Mucosa of stomach (tissue), 1 donor: Measurements from ENCODE around the gene DNAJA2.
"Not testable (repeated sequence)": the region's sequence is repeated elsewhere in the genome, so short reads cannot be mapped to it uniquely, and the experiment has no call there.

ENCODE experiments used
- H3K27me3 ChIP-seq: one replicate; pipeline ENCODE4 v1.7.0; 2013; ENCODE audit warnings: mild to moderate bottlenecking, low read length; ENCODE audit not compliant: control insufficient read depth, insufficient read depth
- H3K36me3 ChIP-seq: one replicate; pipeline ENCODE4 v1.7.0; 2013; ENCODE audit warnings: low read length; ENCODE audit not compliant: control insufficient read depth, insufficient read depth
- H3K4me1 ChIP-seq: one replicate; pipeline ENCODE4 v1.7.0; 2013; ENCODE audit warnings: mild to moderate bottlenecking, low read length; ENCODE audit not compliant: control insufficient read depth, insufficient read depth
- H3K4me3 ChIP-seq: one replicate; pipeline ENCODE4 v1.7.0; 2013; ENCODE audit warnings: low read length
- H3K9ac ChIP-seq: one replicate; pipeline ENCODE4 v1.7.0; 2013; ENCODE audit warnings: mild to moderate bottlenecking, low read length, moderate library complexity
- H3K9me3 ChIP-seq: one replicate; pipeline ENCODE4 v1.7.0; 2013; ENCODE audit warnings: mild to moderate bottlenecking, low read length, moderate library complexity; ENCODE audit not compliant: control insufficient read depth
- donor health status: Pancreatic carcinoma.

DNAJA2 gene

DNA sequence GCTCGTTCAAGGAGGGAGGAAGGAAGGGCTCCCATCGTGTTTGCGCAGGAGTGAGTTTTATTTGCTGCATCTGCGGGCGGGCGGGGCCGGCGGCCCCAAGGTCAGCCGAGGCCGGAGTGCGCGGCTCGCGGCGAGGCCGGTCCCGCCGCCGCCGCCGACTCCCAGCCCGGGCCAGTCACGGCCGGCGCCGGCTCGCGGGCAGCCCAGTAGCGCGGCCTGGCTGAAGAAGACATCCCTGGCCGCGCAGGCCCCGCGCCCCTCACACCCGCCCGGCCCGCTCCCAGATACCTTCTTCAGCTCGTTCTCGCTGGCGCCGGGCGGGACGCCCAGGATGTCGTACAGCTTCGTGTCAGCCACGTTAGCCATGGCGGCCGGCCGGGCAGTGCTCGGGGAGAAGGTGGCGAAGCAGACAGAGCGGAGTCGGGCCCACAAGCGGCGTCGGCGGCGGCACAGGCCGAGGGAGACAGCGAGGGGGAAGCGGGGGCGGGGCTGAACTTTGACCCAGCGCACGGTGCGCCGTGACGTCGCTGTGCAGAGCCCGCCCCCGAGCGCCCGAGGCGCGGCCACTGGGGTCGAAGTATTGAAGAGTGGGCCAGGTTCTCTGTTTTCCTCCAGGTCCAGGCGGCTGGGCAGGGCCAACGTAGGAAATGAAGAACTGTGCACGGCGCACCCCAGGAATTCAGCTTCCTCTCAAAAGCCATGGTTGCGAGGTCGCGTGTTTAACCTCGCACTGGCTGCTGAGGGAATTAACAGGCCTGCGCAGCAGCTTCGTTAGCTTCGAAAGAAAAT is at the start of gene DNAJA2:
Gene DNAJA2, minus strand, starts transcription at position 468 of the 789 bp plus-strand sequence. Its CDS starts 102 bp downstream, at position 366.
- Histone ChIP-seq H3K27me3 (no peaks in the 10 kb centered on the region), H3K9ac (peak within 1 kb of the TSS; percentile 91), H3K9me3 (no peaks in the 10 kb centered on the region), H3K4me3 (peak within 1 kb of the TSS; percentile 76), H3K36me3 (no peaks in the 10 kb centered on the region), H3K4me1 (peaks cover 11% of the 10 kb centered on the region)

DNA sequence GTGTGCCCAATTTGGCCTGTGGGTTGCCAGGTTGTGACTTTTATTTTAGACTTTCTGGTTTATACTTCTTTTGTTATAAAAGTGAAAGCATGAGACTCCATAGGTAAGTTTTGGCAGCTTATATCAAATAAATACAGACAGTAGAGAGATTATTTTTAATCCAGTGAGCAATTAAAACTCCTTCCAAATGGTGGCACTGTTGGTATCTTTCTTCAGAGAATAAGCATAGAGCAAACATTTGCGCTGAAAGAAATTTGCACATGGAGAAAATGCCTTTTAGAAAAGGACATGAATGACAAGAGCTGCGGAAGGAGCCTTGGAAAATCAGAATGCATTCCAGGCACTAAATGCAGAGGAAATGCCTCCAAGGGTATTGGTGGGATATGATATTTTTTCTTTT is 46.1 kb upstream of the DNAJA2 start:
- no peaks in the 10 kb centered on the region for H3K4me1 ChIP-seq
- H3K9ac ChIP-seq: no peak overlapping the region
- no peaks in the 10 kb centered on the region for H3K27me3 ChIP-seq
- H3K36me3 ChIP-seq: no peaks in the 10 kb centered on the region
- no peaks in the 10 kb centered on the region for H3K9me3 ChIP-seq
- no peak overlapping the region for H3K4me3 ChIP-seq

DNA sequence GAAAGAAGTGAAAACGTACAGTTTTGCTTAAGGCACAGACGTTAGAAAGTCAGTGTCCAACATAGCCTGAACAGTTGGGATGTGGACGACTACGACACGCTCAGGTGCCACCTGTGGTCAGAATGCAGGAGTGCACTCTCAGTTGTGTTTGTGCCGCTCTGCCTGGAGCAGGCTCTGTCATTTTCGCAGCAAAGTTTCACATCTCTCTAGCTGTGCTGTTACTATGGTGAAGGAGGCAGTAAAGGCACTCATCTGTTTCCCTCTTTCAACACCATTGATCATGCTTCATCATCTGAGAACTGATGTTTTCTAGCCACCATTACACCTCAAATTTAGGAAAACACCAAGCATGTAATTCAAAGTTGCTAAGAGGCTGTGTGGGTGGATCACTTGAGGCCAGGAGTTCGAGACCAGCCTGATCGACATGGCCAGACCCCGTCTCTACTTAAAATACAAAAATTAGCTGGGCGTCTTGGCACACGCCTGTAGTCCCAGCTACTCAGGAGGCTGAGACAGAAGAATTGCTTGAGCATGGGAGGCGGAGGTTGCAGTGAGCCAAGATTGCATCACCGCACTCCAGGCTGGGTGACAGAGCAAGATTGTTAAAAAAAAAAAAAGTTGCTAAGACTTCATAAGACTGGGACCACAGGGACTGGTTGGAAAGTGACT is 44.9 kb upstream of the DNAJA2 start:
- Histone ChIP-seq H3K4me3 (no peak overlapping the region), H3K9me3 (no peaks in the 10 kb centered on the region), H3K36me3 (no peaks in the 10 kb centered on the region), H3K27me3 (no peaks in the 10 kb centered on the region), H3K9ac (no peak overlapping the region), H3K4me1 (no peaks in the 10 kb centered on the region)

DNA sequence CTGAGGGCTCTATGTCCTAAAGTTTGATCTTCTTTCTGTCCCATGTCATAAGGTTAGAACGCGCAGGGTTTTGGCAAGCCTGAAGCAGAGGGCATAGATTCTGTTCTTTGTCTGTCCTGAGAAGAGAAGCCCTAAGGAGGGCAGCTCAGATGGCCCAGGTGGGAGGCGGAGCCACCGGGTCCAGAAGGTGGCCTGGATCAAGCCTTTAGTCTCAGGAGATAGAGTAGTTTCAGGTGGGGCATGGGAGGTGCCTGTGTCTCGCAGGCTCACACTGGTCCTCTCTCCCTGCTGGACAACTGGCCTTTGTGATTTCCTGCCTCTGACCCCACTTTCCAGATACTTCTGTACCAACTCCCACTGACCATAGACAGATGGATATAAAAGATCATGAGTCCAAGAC is 44.2 kb upstream of the DNAJA2 start:
- no peaks in the 10 kb centered on the region for H3K4me1 ChIP-seq
- H3K4me3 ChIP-seq: no peak overlapping the region
- no peaks in the 10 kb centered on the region for H3K36me3 ChIP-seq
- H3K9me3 ChIP-seq: no peaks in the 10 kb centered on the region
- H3K9ac ChIP-seq: no peak overlapping the region
- no peaks in the 10 kb centered on the region for H3K27me3 ChIP-seq

DNA sequence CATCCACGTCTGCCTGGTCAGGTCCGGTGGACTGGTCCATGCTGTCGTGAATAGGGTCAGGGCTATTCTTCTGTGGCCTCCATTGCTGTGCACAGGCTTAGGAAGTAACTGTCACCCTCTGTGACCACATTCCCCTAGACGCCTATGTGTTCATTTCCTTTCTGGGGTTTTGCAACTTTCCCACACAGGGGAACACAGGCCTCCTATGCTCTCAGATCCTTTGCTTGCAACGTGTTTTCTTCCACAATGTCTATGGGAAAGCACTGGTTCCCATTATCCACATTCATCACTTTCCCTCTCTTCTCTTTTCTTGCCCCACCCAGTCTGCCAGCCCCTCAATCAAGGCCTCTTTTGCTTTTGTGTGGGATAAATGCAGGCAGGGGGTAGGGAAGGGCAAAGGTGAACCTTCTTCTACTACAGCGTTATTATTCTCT is 43.2 kb upstream of the DNAJA2 start:
- Histone ChIP-seq H3K36me3 (no peaks in the 10 kb centered on the region), H3K4me3 (no peak overlapping the region), H3K4me1 (no peaks in the 10 kb centered on the region), H3K9me3 (no peaks in the 10 kb centered on the region), H3K27me3 (no peaks in the 10 kb centered on the region), H3K9ac (no peak overlapping the region)

DNA sequence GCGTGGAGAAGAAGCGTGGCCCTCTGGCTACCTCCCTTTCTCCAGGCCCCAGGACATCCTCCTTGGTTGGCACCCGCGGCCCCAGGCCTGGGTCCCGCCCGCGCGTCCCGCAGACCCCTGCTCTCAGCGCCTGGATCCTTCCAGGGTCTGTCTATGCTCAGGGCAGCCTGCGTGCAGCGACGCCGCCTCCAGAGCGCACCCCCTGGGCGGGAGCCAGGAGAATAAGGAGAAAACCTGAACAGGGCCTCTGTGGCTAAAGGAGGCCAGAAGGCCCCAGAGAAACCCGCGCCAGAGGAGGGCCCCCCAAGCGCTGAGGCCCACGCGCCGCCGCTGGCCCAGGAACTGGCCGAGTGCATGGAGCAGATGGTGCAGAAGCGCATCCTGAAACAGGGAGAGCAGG is 40.4 kb upstream of the DNAJA2 start:
- H3K36me3 ChIP-seq: no peaks in the 10 kb centered on the region
- H3K9me3 ChIP-seq: no peaks in the 10 kb centered on the region
- no peaks in the 10 kb centered on the region for H3K27me3 ChIP-seq
- H3K4me3 ChIP-seq: no peak overlapping the region
- no peak overlapping the region for H3K9ac ChIP-seq
- no peaks in the 10 kb centered on the region for H3K4me1 ChIP-seq

DNA sequence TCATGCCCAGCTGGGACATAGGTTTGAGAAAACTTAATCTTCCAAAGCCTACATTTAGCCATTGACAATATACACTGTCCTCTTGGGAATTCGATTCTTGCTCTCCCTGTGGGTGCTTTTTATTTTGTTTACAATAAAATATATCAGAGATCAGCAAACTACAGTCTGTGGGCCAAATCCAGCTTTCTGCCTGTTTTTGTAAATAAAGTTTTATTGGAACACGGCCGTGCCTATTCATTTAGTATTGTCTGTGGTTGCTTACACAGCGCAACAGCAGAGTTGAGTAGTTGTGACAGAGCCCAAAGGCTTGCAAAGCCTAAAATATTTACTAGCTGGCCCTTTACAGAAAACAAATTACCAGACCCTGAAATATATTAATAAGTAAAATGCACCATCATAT is 39.7 kb upstream of the DNAJA2 start:
- H3K36me3 ChIP-seq: no peaks in the 10 kb centered on the region
- H3K9me3 ChIP-seq: no peaks in the 10 kb centered on the region
- H3K4me1 ChIP-seq: no peaks in the 10 kb centered on the region
- H3K9ac ChIP-seq: no peak overlapping the region
- no peaks in the 10 kb centered on the region for H3K27me3 ChIP-seq
- no peak overlapping the region for H3K4me3 ChIP-seq

DNA sequence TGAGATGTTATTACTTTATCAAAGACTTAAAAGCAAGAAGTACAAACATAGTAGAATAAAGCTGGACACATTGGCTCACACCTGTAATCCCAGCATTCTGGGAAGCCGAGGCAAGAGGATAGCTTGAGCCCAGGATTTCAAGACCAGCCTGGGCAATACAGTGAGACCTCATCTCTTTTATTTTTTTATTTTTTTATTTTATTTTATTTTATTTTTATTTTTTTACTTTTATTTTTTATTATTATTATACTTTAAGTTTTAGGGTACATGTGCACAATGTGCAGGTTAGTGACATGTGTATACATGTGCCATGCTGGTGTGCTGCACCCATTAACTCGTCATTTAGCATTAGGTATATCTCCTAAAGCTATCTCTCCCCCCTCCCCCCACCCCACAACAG is 37.3 kb upstream of the DNAJA2 start:
- not testable (repeated sequence) for H3K4me1 ChIP-seq, H3K36me3 ChIP-seq, H3K9ac ChIP-seq, H3K4me3 ChIP-seq, H3K27me3 ChIP-seq, H3K9me3 ChIP-seq

DNA sequence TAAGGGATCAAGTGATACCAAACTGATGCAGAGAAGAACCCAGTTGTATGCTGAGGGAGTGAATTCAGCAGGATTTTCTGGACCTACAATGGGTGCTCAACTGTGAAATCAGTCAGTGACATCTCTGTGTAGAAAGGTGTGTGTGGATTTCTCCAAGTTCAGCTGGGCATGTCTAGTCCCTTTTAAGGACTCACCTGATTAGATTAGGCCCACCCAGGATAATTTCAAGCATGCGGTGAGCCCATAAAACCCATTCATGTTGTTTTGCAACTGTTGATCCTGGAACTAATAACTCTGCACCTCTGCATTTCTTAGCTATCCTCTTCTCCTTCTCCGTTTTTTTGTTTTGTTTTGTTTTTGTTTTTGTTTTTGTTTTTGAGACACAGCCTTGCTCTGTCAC is 35.1 kb upstream of the DNAJA2 start:
- Histone ChIP-seq H3K4me1 (no peaks in the 10 kb centered on the region), H3K9me3 (no peaks in the 10 kb centered on the region), H3K9ac (no peak overlapping the region)

DNA sequence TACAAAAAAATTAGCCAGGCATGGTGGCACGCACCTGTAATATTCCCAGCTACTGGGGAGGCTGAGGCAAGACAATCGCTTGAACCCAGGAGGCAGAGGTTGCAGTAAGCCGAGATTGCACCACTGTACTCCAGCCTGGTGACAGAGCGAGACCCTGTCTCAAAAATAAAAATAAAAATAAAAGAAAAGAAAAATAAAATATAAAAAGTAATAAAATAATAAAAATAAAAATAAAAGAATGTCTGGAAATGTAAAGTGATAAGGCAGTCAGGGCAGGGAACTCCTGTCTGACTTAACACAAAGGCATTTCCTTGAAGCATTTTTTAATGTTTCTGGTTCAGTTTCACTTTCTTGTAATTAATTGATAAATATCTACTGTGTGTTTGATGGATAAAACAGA is 34.7 kb upstream of the DNAJA2 start:
- no peaks in the 10 kb centered on the region for H3K36me3 ChIP-seq
- H3K27me3 ChIP-seq: no peaks in the 10 kb centered on the region
- no peak overlapping the region for H3K4me3 ChIP-seq
- no peak overlapping the region for H3K9ac ChIP-seq
- H3K9me3 ChIP-seq: no peaks in the 10 kb centered on the region
- no peaks in the 10 kb centered on the region for H3K4me1 ChIP-seq

More for the DNA sequence above, 35.1 kb upstream of the DNAJA2 start:
- Histone ChIP-seq H3K27me3 (no peaks in the 10 kb centered on the region), H3K4me3 (no peak overlapping the region), H3K36me3 (no peaks in the 10 kb centered on the region)

DNA sequence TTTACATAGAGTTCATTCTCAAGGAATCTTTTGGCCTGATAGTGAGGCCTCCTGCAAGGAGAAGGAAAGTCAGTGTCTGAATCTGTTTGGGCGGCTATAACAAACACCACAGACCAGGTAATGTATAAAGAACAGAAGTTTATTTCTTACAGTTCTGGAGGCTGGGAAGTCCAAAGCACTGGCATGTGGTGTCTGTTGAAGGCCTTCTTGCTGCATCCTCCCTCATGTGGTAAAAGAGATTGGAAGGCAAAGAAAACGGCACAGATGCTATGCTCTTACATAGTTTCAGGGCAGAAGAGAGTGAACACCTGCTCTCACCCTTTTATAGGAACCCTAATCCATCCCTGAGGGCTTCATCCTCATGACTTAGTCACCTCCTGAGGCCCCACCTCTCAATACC is 31.2 kb upstream of the DNAJA2 start:
- Histone ChIP-seq H3K4me3 (no peak overlapping the region), H3K27me3 (no peaks in the 10 kb centered on the region), H3K9ac (no peak overlapping the region), H3K36me3 (no peaks in the 10 kb centered on the region), H3K4me1 (no peaks in the 10 kb centered on the region), H3K9me3 (no peaks in the 10 kb centered on the region)

DNA sequence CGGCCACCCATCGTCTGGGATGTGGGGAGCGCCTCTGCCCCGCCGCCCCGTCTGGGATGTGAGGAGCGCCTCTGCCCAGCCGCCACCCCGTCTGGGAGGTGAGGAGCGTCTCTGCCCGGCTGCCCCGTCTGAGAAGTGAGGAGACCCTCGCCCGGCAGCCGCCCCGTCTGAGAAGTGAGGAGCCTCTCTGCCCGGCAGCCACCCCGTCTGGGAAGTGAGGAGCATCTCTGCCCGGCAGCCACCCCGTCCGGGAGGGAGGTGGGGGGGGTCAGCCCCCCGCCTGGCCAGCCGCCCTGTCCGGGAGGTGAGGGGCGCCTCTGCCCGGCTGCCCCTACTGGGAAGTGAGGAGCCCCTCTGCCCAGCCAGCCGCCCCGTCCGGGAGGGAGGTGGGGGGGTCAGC is 26.6 kb upstream of the DNAJA2 start:
- H3K27me3 ChIP-seq, H3K9me3 ChIP-seq, H3K4me1 ChIP-seq, H3K36me3 ChIP-seq, H3K9ac ChIP-seq, H3K4me3 ChIP-seq: not testable (repeated sequence)
